ENCODE measurements around the gene ZNF750. TPM values are rescaled to one million over a fixed set of nuclear protein-coding genes. Genes with fewer than 3 reads are reported as not detected.

The ZNF750 gene
- total and polyA plus RNA-seq, 8 donors: 9.5 TPM; not detected in 7

- Histone ChIP-seq H3K27ac (peak overlapping the region; percentile 57 to 86 (median 81)), H3K36me3 (peaks cover 15 to 44% (median 31%) of the 10 kb centered on the region in 4 donors), H3K27me3 (no peaks in the 10 kb centered on the region), H3K9me3 (no peaks in the 10 kb centered on the region), H3K4me1 (peaks cover 35 to 65% (median 49%) of the 10 kb centered on the region in 4 donors), H3K4me3 (no peak overlapping the region)
- WGBS, 5 donors: 50 to 84% (median 57%) methylated on average over 27 to 34 of the region's 34 CpGs
- no peak for TF ChIP-seq EP300 (IDR thresholded peaks at IDR 0.05)
- TF ChIP-seq CTCF (IDR thresholded peaks at IDR 0.05): no peak
- peak in 1 of 3 donors; percentile 26 for TF ChIP-seq POLR2AphosphoS5 (IDR thresholded peaks at IDR 0.05)
- TF ChIP-seq POLR2A (IDR thresholded peaks at IDR 0.05): no peak
- peak in 1 of 2 donors; percentile 86 for DNase-seq
- intact Hi-C loops (cut with DNase I; ENCODE audit: low total_unique reads): no loop called here
Measured at GRCh38 chr17:82874011-82874835, 34.4 kb upstream of the ZNF750 start.

- Histone ChIP-seq H3K9me3 (no peaks in the 10 kb centered on the region), H3K27ac (peak overlapping the region in 1 of 5 donors; percentile 81), H3K4me3 (no peak overlapping the region), H3K27me3 (no peaks in the 10 kb centered on the region), H3K4me1 (peaks cover 35 to 58% (median 44%) of the 10 kb centered on the region in 4 donors), H3K36me3 (peaks cover 15 to 43% (median 31%) of the 10 kb centered on the region in 4 donors)
- WGBS, 5 donors: 92 to 99% (median 96%) methylated on average over 19 of the region's 19 CpGs
- intact Hi-C loops (cut with DNase I; ENCODE audit: low total_unique reads): no loop called here
- TF ChIP-seq POLR2A (IDR thresholded peaks at IDR 0.05) (no peak), CTCF (IDR thresholded peaks at IDR 0.05) (no peak), POLR2AphosphoS5 (IDR thresholded peaks at IDR 0.05) (no peak), EP300 (IDR thresholded peaks at IDR 0.05) (no peak)
- DNase-seq: no peak
Measured at GRCh38 chr17:82873521-82873920, 33.7 kb upstream of the ZNF750 start.

- peaks cover 15 to 43% (median 31%) of the 10 kb centered on the region in 4 donors for H3K36me3 ChIP-seq
- intact Hi-C loops (cut with DNase I; ENCODE audit: low total_unique reads): no loop called here
Measured at GRCh38 chr17:82872591-82873520, 33.0 kb upstream of the ZNF750 start.

More at GRCh38 chr17:82872591-82873520, 33.0 kb upstream of the ZNF750 start:
- TF ChIP-seq POLR2AphosphoS5 (IDR thresholded peaks at IDR 0.05) (no peak), EP300 (IDR thresholded peaks at IDR 0.05) (no peak), POLR2A (IDR thresholded peaks at IDR 0.05) (no peak), CTCF (IDR thresholded peaks at IDR 0.05) (no peak)
- Histone ChIP-seq H3K27me3 (no peaks in the 10 kb centered on the region), H3K4me3 (no peak overlapping the region), H3K4me1 (peaks cover 35 to 51% (median 41%) of the 10 kb centered on the region in 4 donors), H3K9me3 (no peaks in the 10 kb centered on the region), H3K27ac (peak overlapping the region in 2 of 5 donors; percentile 12 to 71)
- DNase-seq: no peak
- WGBS, 5 donors: 90 to 92% (median 92%) methylated on average over 24 to 33 of the region's 33 CpGs
